Subcutaneous adipose tissue (tissue), 4 donors: ENCODE data around the gene SEMA5B. TPM values are rescaled to one million over a fixed set of nuclear protein-coding genes. Genes with fewer than 3 reads are reported as not detected.

ENCODE experiments used
- CTCF ChIP-seq: fragments of 450-650 bp; IDR thresholded peaks from one replicate; pipeline ENCODE4 v1.5.1; 2016; ENCODE audit warnings: low read depth, mild to moderate bottlenecking, control low read depth, antibody characterized with exemption, moderate library complexity
- total RNA-seq, 4 donors: library from RNA; depleted of rRNA; stranded (reverse); fragments of >200 nt; gene quantifications; one replicate each; pipeline ENCODE4 v1.1.0, GENCODE V29; 2016

Gene SEMA5B
- total RNA-seq, 4 donors from 2014 or later, result 0.51 to 0.88 TPM; not detected in 2

GRCh38 chr3:123044981-123045763, 17.6 kb upstream of the SEMA5B start:
- no peak for TF ChIP-seq CTCF

GRCh38 chr3:123042413-123042812, 14.8 kb upstream of the SEMA5B start:
- no peak for TF ChIP-seq CTCF

DNA sequence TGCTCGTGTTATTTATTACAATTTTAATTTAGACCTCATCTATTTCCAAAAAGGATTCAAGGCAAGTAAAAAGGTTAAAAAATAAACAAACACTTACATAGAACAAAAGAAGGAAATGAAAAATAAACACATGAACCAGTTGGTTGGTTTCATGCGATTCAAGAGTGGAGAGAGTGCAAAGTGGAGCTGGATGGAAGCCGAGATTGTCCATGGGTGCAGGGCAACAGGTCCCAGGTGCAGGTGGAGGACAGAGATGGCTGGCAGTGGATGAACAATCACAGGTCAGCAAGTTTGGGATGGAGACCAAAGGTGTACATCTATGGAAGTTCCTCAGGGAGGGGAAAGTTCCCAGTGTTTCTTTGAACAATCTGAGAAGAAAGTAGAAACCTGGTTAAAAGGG, 11.6 kb upstream of the SEMA5B start:
- no peak for TF ChIP-seq CTCF

DNA sequence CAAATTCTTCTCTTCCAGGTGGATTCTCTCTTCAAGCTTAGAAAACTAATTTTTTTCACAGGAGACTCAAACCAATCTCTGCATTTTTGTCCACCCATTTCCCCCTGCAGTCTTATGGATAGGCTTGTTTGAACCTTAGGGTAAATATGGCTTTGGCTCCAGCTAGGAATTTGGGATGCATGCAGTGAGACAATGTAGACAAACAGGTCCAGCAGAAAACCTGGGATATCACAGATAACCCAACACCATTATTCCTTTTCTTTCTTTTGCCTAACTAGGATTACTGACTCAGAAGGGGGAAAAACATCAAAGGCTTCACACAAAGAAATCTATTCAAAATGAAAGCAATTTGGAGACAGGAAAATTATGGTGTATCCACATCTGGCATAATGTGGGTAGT, 11.2 kb upstream of the SEMA5B start:
- no peak for TF ChIP-seq CTCF

DNA sequence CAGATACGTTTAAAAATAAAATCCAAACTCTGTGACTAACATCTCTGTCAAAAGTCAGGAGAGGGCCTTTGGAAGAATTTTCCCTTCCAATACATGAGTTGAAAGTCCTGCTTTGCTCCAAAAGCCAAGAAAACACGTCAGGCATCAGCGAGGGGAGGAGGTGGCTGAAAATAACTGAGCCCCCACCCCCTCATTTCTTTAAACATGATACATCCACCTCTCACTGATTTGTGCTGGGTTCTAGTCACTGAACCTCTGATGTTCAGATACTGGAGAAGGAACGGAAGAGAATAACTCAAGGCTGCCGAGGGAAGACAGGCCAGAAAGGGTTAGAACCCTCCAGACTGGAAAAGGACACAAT, 9.4 kb upstream of the SEMA5B start:
- no peak for TF ChIP-seq CTCF

DNA sequence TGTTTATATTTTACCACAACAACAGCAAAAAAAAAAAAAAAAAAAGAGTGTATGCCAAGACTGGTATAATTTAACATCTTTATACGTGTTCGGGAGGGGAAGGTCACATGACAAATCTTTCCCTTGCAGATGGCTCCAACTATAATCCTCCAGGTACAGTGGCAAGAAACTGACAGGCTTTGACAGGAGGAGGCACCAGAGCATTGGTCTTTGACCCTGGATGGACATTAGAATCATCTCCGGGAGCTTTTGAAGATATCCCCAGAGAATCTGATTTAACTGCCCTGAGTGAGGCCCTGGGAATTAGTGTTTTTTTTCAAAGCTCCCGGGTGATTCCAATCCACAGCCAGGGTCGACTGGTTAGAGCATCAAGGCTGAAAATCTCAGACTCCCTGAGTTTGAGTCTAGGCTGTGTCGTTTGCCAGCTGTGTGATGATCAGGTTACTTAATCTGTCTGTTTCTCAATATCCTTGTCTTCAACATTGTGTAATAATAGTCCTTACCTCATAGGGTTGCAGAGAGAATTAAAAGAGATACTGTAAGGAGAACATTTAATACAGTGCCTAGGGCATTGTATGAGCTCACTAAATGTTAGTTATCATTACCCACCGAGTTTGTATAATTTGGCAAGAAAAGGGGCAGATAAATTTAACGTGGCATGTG, 8.9 kb upstream of the SEMA5B start:
- no peak for TF ChIP-seq CTCF

DNA sequence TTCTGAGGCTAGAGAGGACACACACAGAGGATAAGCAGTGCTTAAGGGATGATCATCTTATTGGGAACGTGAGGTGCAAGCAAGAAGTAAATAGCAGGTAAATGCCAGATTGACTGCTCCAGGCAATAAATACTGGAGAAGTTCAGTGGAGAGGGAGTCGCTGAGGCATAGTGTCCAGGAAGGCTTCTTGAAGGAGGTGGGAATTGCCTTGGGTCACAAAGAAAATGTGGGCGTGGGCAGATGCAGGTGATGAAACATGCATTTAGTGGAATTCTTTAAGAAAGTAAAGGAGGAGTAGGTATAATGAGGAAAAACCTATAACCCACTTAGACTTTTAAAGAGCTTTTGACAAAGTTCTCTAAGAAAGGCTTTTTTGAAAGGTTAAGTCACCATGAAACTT, 7.4 kb upstream of the SEMA5B start:
- TF ChIP-seq CTCF, result no peak
